ENCODE results near the gene BSDC1. TPM values are rescaled to one million over a fixed set of nuclear protein-coding genes. Genes with fewer than 3 reads are reported as not detected.

The BSDC1 gene
- total and polyA plus RNA-seq, 2 experiments from 2014 or later: 22.7 to 50.7 TPM

DNA sequence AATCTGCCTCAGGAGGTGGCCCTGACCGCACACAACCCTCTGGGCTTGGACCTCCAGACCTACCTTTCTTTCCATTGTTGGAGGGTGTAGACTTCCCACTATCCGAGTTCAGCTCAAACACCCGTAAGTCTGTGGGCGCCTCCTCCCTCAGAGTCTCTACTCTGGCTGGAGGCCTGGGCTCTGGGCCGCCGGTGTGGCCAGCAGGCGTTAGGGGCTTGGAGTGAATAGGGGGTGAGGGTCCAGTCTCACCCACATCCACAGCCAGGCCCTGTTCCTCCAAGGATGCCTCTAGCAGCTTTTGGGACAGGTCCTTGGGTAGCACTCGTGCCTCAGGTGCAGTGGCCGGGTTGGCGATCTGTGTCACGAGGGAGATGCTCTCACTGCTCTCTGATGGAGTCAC lies 18.0 kb downstream of the BSDC1 start:
- H3K9me2 ChIP-seq (ENCODE audit: insufficient read depth): no peaks in the 10 kb centered on the region
- peaks cover 9% of the 10 kb centered on the region for H4K20me1 ChIP-seq (replicated peaks; ENCODE audit: insufficient read depth)
- DNase-seq (ENCODE audit: low spot score) (no peak), ATAC-seq (no peak)
- H3K4me3 Mint-ChIP-seq: no peak overlapping the region
- no peaks in the 10 kb centered on the region for H3F3A ChIP-seq (replicated peaks; ENCODE audit: low read depth)
- H3K27ac ChIP-seq (ENCODE audit: low read depth): no peak overlapping the region
- no peaks in the 10 kb centered on the region for H3K4me1 ChIP-seq (ENCODE audit: insufficient read depth)
- no peaks in the 10 kb centered on the region for H3K27me3 ChIP-seq (ENCODE audit: insufficient read depth)
- no peak overlapping the region for H2AFZ ChIP-seq
- H3K4me3 ChIP-seq: no peak overlapping the region
- H3K4me1 Mint-ChIP-seq: no peaks in the 10 kb centered on the region
- no peak overlapping the region for H3K4me2 ChIP-seq
- H3K9me3 Mint-ChIP-seq: no peaks in the 10 kb centered on the region; the same call in 1 of the 3 replicates
- H3K36me3 ChIP-seq (ENCODE audit: insufficient read depth): peaks cover 12% of the 10 kb centered on the region; the same call in 1 of the 2 replicates
- no peak overlapping the region for H3K27ac Mint-ChIP-seq
- TF ChIP-seq CTCF (conservative IDR thresholded peaks at IDR 0.05; ENCODE audit: low read depth in 2 of 2) (no peak), STAT1 (IDR thresholded peaks at IDR 0.05; ENCODE audit: unreplicated experiment) (no peak), CREB1 (CRISPR knock-in tag; IDR thresholded peaks at IDR 0.05; ENCODE audit: low read depth) (no peak), ZNF462 (CRISPR knock-in tag; IDR thresholded peaks at IDR 0.05) (no peak), EZH2phosphoT487 (IDR thresholded peaks at IDR 0.05; ENCODE audit: unreplicated experiment) (no peak), ZNF331 (CRISPR knock-in tag; IDR thresholded peaks at IDR 0.05; ENCODE audit: low read depth) (no peak), ZNF114 (CRISPR knock-in tag; IDR thresholded peaks at IDR 0.05) (no peak)
- TF ChIP-seq, protein P1, sequence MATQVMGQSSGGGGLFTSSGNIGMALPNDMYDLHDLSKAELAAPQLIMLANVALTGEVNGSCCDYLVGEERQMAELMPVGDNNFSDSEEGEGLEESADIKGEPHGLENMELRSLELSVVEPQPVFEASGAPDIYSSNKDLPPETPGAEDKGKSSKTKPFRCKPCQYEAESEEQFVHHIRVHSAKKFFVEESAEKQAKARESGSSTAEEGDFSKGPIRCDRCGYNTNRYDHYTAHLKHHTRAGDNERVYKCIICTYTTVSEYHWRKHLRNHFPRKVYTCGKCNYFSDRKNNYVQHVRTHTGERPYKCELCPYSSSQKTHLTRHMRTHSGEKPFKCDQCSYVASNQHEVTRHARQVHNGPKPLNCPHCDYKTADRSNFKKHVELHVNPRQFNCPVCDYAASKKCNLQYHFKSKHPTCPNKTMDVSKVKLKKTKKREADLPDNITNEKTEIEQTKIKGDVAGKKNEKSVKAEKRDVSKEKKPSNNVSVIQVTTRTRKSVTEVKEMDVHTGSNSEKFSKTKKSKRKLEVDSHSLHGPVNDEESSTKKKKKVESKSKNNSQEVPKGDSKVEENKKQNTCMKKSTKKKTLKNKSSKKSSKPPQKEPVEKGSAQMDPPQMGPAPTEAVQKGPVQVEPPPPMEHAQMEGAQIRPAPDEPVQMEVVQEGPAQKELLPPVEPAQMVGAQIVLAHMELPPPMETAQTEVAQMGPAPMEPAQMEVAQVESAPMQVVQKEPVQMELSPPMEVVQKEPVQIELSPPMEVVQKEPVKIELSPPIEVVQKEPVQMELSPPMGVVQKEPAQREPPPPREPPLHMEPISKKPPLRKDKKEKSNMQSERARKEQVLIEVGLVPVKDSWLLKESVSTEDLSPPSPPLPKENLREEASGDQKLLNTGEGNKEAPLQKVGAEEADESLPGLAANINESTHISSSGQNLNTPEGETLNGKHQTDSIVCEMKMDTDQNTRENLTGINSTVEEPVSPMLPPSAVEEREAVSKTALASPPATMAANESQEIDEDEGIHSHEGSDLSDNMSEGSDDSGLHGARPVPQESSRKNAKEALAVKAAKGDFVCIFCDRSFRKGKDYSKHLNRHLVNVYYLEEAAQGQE (IDR thresholded peaks at IDR 0.05; ENCODE audit: unreplicated experiment): no peak
- TF ChIP-seq, protein P2, sequence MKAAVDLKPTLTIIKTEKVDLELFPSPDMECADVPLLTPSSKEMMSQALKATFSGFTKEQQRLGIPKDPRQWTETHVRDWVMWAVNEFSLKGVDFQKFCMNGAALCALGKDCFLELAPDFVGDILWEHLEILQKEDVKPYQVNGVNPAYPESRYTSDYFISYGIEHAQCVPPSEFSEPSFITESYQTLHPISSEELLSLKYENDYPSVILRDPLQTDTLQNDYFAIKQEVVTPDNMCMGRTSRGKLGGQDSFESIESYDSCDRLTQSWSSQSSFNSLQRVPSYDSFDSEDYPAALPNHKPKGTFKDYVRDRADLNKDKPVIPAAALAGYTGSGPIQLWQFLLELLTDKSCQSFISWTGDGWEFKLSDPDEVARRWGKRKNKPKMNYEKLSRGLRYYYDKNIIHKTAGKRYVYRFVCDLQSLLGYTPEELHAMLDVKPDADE (IDR thresholded peaks at IDR 0.05): no peak
- peaks cover 3% of the 10 kb centered on the region for H3K27me3 Mint-ChIP-seq (ENCODE audit: insufficient read depth, low read depth, poor library complexity)
- H3K36me3 Mint-ChIP-seq (ENCODE audit: low read depth): peaks cover 75% of the 10 kb centered on the region
- no peaks in the 10 kb centered on the region for H3K79me2 ChIP-seq (replicated peaks; ENCODE audit: insufficient read depth)

Measured in GM23338 (cell line).